OCI-LY3 (cell line): ENCODE measurements around the gene MAP3K2.

ENCODE experiments used
- CTCF ChIP-seq: fragments of 200-600, 300-600 bp; sonication (generic); IDR thresholded peaks from 2 replicates; pipeline ENCODE4 v1.5.1; 2014; ENCODE audit warnings: antibody characterized with exemption, low read length, low read depth
- EZH2phosphoT487 ChIP-seq: fragments of 200-600 bp; shearing (Covaris generic); IDR thresholded peaks from 2 replicates; pipeline ENCODE4 v1.6.1; 2018; ENCODE audit warnings: antibody characterized with exemption, mixed run types, low read depth

DNA sequence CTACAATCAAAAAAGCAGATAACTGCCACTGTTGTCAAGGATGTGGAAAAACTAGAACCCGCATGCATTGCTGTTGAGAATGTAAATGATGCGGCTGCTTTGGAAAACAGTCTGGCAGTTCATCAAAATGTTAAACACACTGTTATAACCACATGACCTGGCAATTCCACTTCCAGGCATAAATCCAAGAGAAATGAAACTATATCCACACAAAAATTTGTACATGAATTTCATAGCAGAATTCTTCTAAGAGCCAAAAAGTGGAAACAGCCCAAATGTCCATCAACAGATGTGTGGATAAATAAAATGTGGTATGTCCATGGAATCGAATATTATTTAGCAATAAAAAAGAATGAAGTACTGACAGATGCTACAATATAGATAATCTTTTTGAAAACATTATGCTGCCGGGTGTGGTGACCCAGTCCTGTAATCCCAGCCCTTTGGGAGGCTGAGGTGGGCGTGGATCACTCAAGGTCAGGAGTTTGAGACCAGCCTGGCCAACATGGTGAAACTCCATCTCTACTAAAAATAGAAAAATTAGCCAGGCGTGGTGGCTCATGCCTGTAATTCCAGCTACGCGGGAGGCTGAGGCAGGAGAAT is 125.9 kb downstream of the MAP3K2 start:
- no peak for TF ChIP-seq CTCF
- TF ChIP-seq EZH2phosphoT487, result no peak
